DOHH2 (cell line): ENCODE data around the gene IFNAR2.

Experiments
- EZH2phosphoT487 ChIP-seq: fragments of 200-600 bp; sonication (generic); IDR thresholded peaks from 2 replicates; pipeline ENCODE4 v1.6.1; 2017; ENCODE audit warnings: borderline replicate concordance, mild to moderate bottlenecking, antibody characterized with exemption, low read length, moderate library complexity, mixed read lengths
- TF ChIP-seq, protein P1 (sequence below): fragments of 200-600 bp; sonication (generic); IDR thresholded peaks from one replicate; pipeline ENCODE4 v1.5.1; 2014; ENCODE audit warnings: antibody characterized with exemption, mild to moderate bottlenecking, low read depth, low read length; ENCODE audit not compliant: poor library complexity, severe bottlenecking

DNA sequence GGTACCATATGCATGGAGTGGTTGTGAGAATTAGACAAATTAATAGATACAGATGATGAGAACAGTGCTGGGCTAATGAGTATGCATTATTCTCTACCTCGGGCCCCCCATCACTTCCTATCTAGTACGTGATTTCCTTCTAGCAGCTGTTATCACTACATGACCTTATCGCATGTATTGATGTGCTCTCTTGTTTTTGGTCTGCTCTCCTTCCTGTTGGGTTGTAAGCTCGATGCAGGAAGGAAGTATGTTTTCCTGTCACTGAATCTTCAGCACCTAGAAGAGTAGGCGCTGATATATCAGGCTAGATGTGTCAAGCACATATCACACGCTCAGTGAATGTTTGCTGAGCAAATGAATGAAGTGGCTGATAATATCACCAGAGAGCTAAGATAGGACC, 43.9 kb upstream of the IFNAR2 start:
- TF ChIP-seq EZH2phosphoT487 = no peak
- TF ChIP-seq, protein P1, sequence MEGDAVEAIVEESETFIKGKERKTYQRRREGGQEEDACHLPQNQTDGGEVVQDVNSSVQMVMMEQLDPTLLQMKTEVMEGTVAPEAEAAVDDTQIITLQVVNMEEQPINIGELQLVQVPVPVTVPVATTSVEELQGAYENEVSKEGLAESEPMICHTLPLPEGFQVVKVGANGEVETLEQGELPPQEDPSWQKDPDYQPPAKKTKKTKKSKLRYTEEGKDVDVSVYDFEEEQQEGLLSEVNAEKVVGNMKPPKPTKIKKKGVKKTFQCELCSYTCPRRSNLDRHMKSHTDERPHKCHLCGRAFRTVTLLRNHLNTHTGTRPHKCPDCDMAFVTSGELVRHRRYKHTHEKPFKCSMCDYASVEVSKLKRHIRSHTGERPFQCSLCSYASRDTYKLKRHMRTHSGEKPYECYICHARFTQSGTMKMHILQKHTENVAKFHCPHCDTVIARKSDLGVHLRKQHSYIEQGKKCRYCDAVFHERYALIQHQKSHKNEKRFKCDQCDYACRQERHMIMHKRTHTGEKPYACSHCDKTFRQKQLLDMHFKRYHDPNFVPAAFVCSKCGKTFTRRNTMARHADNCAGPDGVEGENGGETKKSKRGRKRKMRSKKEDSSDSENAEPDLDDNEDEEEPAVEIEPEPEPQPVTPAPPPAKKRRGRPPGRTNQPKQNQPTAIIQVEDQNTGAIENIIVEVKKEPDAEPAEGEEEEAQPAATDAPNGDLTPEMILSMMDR = no peak
